VCaP (cell line): ENCODE data around the gene DOK7.

Experiments
- H3K27ac ChIP-seq: fragments of 450-650 bp; 2 replicates; pipeline ENCODE4 v1.5.1; 2017
- TF ChIP-seq, protein P1 (sequence below): fragments of 450-650 bp; conservative IDR thresholded peaks from 2 replicates; pipeline ENCODE4 v1.5.1; 2017; ENCODE audit warnings: mild to moderate bottlenecking, moderate library complexity

DOK7 gene

DNA sequence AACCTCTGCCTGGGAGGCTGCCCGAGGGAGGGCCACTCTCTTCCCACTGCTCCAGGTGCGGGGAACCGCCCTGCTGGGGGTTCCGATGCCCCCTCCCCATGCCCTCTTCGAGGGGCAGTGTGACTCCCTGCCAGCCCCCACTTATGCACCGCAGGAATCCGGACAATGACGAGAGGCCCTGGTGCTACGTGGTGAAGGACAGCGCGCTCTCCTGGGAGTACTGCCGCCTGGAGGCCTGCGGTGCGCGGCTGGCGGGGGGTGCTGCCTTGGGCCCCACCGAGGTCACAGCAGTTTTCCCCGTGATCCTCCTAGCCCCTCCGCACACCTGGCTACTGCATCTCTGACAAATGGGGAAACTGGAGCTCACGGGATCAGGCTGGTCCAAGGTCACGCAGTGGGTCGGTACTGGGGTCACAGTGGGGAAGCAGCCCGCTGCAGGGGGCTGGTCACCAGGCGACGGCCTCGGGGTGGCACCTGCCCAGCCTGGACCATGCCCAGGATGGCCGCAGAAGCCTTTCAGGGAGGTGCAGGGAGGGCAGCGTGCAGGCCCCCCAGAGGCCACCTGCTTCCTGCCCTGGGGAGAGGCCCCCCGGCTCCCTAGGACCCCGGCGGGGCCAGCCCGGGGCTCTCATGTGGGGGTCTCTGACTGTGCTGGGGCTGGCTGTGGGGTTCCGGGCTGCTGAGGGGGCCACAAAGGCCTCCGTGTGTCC, 17.8 kb upstream of the DOK7 start:
- no peak overlapping the region for H3K27ac ChIP-seq
- TF ChIP-seq, protein P1, sequence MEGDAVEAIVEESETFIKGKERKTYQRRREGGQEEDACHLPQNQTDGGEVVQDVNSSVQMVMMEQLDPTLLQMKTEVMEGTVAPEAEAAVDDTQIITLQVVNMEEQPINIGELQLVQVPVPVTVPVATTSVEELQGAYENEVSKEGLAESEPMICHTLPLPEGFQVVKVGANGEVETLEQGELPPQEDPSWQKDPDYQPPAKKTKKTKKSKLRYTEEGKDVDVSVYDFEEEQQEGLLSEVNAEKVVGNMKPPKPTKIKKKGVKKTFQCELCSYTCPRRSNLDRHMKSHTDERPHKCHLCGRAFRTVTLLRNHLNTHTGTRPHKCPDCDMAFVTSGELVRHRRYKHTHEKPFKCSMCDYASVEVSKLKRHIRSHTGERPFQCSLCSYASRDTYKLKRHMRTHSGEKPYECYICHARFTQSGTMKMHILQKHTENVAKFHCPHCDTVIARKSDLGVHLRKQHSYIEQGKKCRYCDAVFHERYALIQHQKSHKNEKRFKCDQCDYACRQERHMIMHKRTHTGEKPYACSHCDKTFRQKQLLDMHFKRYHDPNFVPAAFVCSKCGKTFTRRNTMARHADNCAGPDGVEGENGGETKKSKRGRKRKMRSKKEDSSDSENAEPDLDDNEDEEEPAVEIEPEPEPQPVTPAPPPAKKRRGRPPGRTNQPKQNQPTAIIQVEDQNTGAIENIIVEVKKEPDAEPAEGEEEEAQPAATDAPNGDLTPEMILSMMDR: no peak

DNA sequence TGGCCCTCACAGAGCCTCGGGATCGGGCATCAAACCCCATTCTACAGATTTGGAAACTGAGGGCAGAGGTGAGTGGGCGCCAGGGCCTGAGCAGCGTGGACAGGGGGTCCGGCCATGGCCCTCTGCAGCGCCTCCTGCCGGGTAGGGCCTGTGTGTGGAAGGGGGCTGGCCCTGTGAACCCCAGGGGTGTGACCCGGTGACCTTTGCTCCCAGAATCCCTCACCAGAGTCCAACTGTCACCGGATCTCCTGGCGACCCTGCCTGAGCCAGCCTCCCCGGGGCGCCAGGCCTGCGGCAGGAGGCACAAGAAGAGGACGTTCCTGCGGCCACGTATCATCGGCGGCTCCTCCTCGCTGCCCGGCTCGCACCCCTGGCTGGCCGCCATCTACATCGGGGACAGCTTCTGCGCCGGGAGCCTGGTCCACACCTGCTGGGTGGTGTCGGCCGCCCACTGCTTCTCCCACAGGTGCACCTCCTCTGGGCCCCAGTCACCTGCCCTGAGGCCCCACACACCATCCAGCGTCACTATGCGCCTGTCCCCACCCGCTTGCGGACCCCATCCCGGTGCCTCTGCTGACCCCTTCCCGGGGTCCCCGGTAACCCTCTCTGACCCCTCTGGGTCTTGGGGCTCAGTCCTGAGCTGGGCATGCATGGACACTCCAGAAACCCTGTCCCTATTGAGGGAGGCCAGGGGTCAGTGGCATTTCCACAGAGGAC, 17.1 kb upstream of the DOK7 start:
- TF ChIP-seq, protein P1: no peak
- H3K27ac ChIP-seq: no peak overlapping the region

DNA sequence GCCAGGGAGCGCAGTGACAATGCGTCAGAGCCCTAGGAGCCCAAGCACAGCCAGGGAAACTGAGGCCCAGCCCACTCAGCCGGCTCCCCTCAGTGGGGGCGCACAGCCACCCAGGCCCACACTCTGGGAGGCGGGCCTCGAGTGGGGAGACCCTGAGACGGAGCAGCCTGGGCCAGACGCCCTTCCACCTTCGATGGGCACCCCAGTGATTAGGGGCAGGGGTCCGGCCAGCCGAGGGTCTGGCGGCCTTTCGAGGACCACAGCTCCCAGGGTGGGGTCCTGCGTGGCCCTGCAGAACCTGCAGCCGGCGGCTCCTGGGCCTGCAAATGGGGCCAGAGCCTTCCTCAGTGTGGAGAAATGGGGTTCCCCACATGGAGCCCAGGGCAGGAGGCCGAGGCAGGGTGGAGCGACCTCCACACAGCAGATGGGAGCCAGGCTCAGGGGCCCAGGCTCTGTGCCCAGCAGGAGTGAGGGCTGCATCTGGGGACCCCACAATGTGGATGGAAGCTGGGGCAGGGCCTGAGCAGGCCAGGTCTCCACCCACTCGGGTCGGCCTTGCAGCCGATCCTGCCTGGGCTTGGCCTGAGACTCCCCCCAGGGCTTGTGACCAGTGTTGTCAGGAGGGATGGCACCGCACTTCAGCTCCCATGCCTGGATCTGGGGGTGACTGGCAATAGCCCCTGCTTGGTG, 16.3 kb upstream of the DOK7 start:
- TF ChIP-seq, protein P1: no peak
- no peak overlapping the region for H3K27ac ChIP-seq

DNA sequence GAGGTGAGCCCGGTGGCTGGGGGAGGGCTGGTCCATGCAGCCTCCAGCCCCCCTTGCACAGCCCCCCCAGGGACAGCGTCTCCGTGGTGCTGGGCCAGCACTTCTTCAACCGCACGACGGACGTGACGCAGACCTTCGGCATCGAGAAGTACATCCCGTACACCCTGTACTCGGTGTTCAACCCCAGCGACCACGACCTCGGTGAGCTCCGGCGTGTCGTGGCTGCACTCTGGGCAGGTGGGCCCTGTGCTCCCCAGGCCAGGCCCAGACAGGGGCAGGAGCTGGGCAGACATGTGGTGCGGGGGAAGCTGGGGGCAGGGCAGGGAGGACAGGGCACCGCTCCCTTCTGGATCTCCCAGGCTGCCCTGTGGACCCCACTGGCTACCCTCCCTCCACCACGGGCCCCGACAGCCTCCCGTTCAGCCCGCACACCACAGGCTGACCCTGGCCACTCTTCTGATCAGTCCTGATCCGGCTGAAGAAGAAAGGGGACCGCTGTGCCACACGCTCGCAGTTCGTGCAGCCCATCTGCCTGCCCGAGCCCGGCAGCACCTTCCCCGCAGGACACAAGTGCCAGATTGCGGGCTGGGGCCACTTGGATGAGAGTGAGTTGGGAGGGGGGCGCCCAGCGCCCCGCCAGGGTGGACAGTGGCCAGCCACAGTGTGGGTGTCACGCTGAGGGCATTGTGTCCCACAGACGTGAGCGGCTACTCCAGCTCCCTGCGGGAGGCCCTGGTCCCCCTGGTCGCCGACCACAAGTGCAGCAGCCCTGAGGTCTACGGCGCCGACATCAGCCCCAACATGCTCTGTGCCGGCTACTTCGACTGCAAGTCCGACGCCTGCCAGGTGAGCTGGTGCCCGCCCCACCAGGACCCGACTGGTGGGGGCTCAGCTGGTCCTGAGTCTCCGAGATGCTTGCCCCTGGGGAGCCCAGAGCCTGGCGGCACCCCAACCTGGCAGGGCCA, 15.4 kb upstream of the DOK7 start:
- H3K27ac ChIP-seq: no peak overlapping the region
- TF ChIP-seq, protein P1: no peak

DNA sequence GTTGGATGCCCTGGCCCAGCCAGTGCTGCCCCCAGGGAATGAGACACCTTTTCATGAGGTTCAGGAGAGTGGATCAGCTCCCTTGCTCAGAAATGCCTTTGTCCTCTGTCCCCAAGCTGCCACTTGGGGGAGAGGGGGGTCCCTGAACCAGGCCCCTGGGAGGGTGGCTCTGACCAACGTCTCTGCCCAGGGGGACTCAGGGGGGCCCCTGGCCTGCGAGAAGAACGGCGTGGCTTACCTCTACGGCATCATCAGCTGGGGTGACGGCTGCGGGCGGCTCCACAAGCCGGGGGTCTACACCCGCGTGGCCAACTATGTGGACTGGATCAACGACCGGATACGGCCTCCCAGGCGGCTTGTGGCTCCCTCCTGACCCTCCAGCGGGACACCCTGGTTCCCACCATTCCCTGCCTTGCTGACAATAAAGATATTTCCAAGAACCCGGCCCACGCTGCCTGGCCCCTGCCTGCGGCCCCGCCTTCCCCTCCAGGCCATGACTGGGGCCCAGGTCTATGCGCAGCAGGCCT, 14.0 kb upstream of the DOK7 start:
- TF ChIP-seq, protein P1: no peak
- no peak overlapping the region for H3K27ac ChIP-seq

DNA sequence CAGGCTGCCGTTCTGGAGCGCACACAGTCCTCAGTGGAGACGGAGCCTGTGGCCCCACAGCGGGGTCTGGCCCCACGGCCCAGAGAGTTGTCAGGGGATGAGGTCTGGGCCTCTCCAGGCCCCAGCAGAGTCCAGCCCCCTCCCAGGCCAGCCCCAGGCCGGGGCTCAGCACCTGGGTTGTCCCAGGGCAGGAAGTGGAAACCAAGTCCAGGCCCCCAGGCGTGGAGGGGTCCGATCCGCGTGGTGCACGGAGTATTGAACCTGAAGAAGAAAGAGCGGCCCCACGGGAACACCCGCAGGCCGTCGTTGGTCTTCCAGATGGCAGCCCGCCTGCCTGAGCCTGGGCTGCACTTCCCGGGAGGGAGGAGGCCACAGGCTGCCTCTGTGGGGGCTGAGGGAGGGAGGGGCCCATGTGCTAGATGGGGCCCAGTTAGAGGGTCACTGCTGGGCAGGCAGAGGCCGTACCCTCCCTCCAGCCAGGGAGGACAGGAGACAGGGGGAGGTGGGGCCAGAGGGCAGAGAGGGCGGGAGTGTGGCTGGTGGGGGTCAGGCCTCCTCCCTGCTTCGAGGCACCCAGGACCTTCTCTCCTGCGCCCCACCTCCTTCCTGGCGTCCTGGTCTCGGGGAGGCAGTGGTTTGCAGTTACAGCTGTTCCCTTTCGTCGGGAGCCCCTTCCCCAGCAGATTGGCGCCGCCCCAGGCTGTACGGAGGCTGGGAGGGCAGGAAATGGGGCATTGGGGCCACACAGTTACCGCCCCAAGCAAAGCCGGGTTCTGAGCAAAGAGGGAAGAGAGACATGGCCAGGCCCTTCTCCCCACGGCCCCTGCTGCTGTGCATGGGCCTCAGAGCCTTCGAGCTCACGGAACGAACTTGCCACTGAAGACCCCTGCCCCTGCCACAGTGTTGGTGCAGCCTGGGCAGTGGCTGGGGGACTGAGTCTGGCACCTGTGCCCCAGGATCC, 13.3 kb upstream of the DOK7 start:
- TF ChIP-seq, protein P1: no peak
- H3K27ac ChIP-seq: no peak overlapping the region
